Aorta (tissue), 5 donors: ENCODE data around the gene PTGFRN. TPM values are rescaled to one million over a fixed set of nuclear protein-coding genes. Genes with fewer than 3 reads are reported as not detected.
A peak's percentile ranks its signal among the peaks of the same experiment; 100 is the strongest.

Experiments used
- ATAC-seq: fragments of 200-7000 bp; cut with Tn5 transposase; one replicate; pipeline ENCODE4 v1.9.1; 2022; ENCODE audit warnings: moderate library complexity; ENCODE audit not compliant: low FRiP score
- DNase-seq, 2 donors: peaks; one replicate each; pipeline ENCODE4 v3.0.0-alpha.2; 2020
- H3K27ac ChIP-seq, 2 donors: one replicate each; pipeline ENCODE4 v1.5.1; 2013; ENCODE audit warnings: low read length in 2 of 2, mild to moderate bottlenecking in 2 of 2, moderate library complexity in 2 of 2, control low read depth in 1 of 2, inconsistent platforms in 1 of 2, low read depth in 1 of 2
- H3K27me3 ChIP-seq, 2 donors: one replicate each; pipeline ENCODE4 v1.6.1; 2013; ENCODE audit warnings: control low read depth in 1 of 2, low read length in 1 of 2, mild to moderate bottlenecking in 1 of 2, moderate library complexity in 1 of 2; ENCODE audit not compliant: insufficient read depth in 2 of 2, control insufficient read depth in 1 of 2
- H3K36me3 ChIP-seq, 2 donors: one replicate each; pipeline ENCODE4 v1.6.1; 2013; ENCODE audit warnings: control low read depth in 1 of 2, low read length in 1 of 2, mild to moderate bottlenecking in 1 of 2; ENCODE audit not compliant: insufficient read depth in 2 of 2, control insufficient read depth in 1 of 2
- H3K4me1 ChIP-seq, 2 donors: one replicate each; pipeline ENCODE4 v1.6.1; 2013; ENCODE audit warnings: low read length in 2 of 2, control low read depth in 1 of 2, mild to moderate bottlenecking in 1 of 2, moderate library complexity in 1 of 2; ENCODE audit not compliant: insufficient read depth in 2 of 2, control insufficient read depth in 1 of 2
- H3K4me3 ChIP-seq, 2 donors: one replicate each; pipeline ENCODE4 v1.5.1; 2013; ENCODE audit warnings: low read length in 2 of 2, control low read depth in 1 of 2, mild to moderate bottlenecking in 1 of 2
- H3K9me3 ChIP-seq: one replicate; pipeline ENCODE4 v1.6.1; 2013; ENCODE audit warnings: mild to moderate bottlenecking, low read length; ENCODE audit not compliant: control insufficient read depth
- WGBS, 2 donors: extraction: QIAGEN DNeasy Blood & Tissue Kit; methylation state at CpG; one replicate each; pipeline ENCODE4 v1.1.7; 2013; 5-methylcytosine and 5-hydroxymethylcytosine counted together
- intact Hi-C, 2 donors: fragments of 100-400 bp; cut with DNase I; formaldehyde crosslinking; loops; one replicate each; pipeline versions ENCODE4 v1.14.2 to v1.15.0; 2022
- polyA plus RNA-seq, 2 donors: library from polyadenylated mRNA; stranded (reverse); fragments of 200-250 nt; gene quantifications; one replicate each; pipeline ENCODE4 v1.2.3, GENCODE V29; 2013
- total RNA-seq, 2 donors: library from RNA; stranded (reverse); fragmentation: NEBNext Ultra II Directional; extraction: Animal tissue kit (Norgen Biotek cat#: 25700); gene quantifications; one replicate each; pipeline ENCODE4 v1.2.1, GENCODE V29; 2021
- donor health status: healthy with polysubstance abuse.
- donor health status: Bipolar disorder and iron deficiency.
- donor health status: DM: no; HTN: no; CAD: no.
- donor health status: DM: no; HTN: no; CAD: no.
- donor health status: DM: yes; HTN: yes; CAD: no.

The PTGFRN gene
- total and polyA plus RNA-seq, 4 donors: 3.8 to 75.0 (median 22.5) TPM

- intact Hi-C loops: loop anchor here in 1 of 2 donors (10.0 kb wide), 1 partner anchor 138 kb away; no protein-coding TSS in a partner anchor
- no peak for DNase-seq
- Histone ChIP-seq H3K4me3 (no peak overlapping the region), H3K27ac (no peak overlapping the region), H3K4me1 (peaks cover 0 to 3% of the 10 kb centered on the region in 2 donors), H3K36me3 (no peaks in the 10 kb centered on the region), H3K27me3 (no peaks in the 10 kb centered on the region), H3K9me3 (no peaks in the 10 kb centered on the region)
- ATAC-seq: peak; percentile 45
- 88 to 89% methylated on average over 14 of the region's 14 CpGs for WGBS, 2 donors
These were observed 7.1 kb downstream of the PTGFRN start for GRCh38 chr1:116916533-116917445.

GRCh38 chr1:116918714-116919357 lies 9.1 kb downstream of the PTGFRN start:
- H3K27me3 ChIP-seq: no peaks in the 10 kb centered on the region
- WGBS, 2 donors: 91 to 93% methylated on average over 5 of the region's 5 CpGs
- no peaks in the 10 kb centered on the region for H3K9me3 ChIP-seq
- DNase-seq (no peak), ATAC-seq (no peak)
- peaks cover 0 to 3% of the 10 kb centered on the region in 2 donors for H3K4me1 ChIP-seq
- no peak overlapping the region for H3K27ac ChIP-seq
- intact Hi-C loops: loop anchor here in 1 of 2 donors (10.0 kb wide), 1 partner anchor 136 kb away; no protein-coding TSS in a partner anchor
- no peak overlapping the region for H3K4me3 ChIP-seq
- no peaks in the 10 kb centered on the region for H3K36me3 ChIP-seq

GRCh38 chr1:116919802-116920201 lies 10.1 kb downstream of the PTGFRN start:
- Histone ChIP-seq H3K36me3 (no peaks in the 10 kb centered on the region), H3K4me3 (no peak overlapping the region), H3K27ac (no peak overlapping the region), H3K9me3 (no peaks in the 10 kb centered on the region), H3K27me3 (no peaks in the 10 kb centered on the region), H3K4me1 (peaks cover 0 to 3% of the 10 kb centered on the region in 2 donors)
- 94 to 96% methylated on average over 2 of the region's 2 CpGs for WGBS, 2 donors
- ATAC-seq: no peak
- no peak for DNase-seq
- intact Hi-C loops: loop anchor here in 1 of 2 donors (10.0 kb wide), 1 partner anchor 135 kb away; no protein-coding TSS in a partner anchor

GRCh38 chr1:116920211-116920610 lies 10.5 kb downstream of the PTGFRN start:
- Histone ChIP-seq H3K36me3 (no peaks in the 10 kb centered on the region), H3K4me3 (no peak overlapping the region), H3K9me3 (no peaks in the 10 kb centered on the region), H3K4me1 (peaks cover 0 to 3% of the 10 kb centered on the region in 2 donors), H3K27me3 (no peaks in the 10 kb centered on the region), H3K27ac (no peak overlapping the region)
- ATAC-seq: no peak
- intact Hi-C loops: no loop called here
- 95 to 97% methylated on average over 1 of the region's 1 CpG for WGBS, 2 donors
- DNase-seq: no peak

- Histone ChIP-seq H3K27ac (no peak overlapping the region), H3K4me3 (no peak overlapping the region), H3K4me1 (peaks cover 0 to 2% of the 10 kb centered on the region in 2 donors), H3K27me3 (no peaks in the 10 kb centered on the region), H3K9me3 (no peaks in the 10 kb centered on the region), H3K36me3 (no peaks in the 10 kb centered on the region)
- ATAC-seq: no peak
- intact Hi-C loops: no loop called here
- WGBS, 2 donors: 82% methylated on average over 6 of the region's 6 CpGs
- no peak for DNase-seq
These were observed 11.7 kb downstream of the PTGFRN start for GRCh38 chr1:116921301-116921885.

- Histone ChIP-seq H3K27ac (no peak overlapping the region), H3K36me3 (no peaks in the 10 kb centered on the region), H3K9me3 (no peaks in the 10 kb centered on the region), H3K4me1 (no peaks in the 10 kb centered on the region), H3K4me3 (no peak overlapping the region), H3K27me3 (no peaks in the 10 kb centered on the region)
- DNase-seq (no peak), ATAC-seq (no peak)
- intact Hi-C loops: no loop called here
- 92 to 95% methylated on average over 5 of the region's 5 CpGs for WGBS, 2 donors
These were observed 12.2 kb downstream of the PTGFRN start for GRCh38 chr1:116921937-116922336.

- 64 to 65% methylated on average over 8 of the region's 8 CpGs for WGBS, 2 donors
- no peak for ATAC-seq
- H3K27me3 ChIP-seq: no peaks in the 10 kb centered on the region
These were observed 13.7 kb downstream of the PTGFRN start for GRCh38 chr1:116923421-116923820.

GRCh38 chr1:116927049-116927798 lies 17.5 kb downstream of the PTGFRN start:
- Histone ChIP-seq H3K27me3 (no peaks in the 10 kb centered on the region), H3K36me3 (no peaks in the 10 kb centered on the region), H3K27ac (no peak overlapping the region), H3K9me3 (no peaks in the 10 kb centered on the region), H3K4me3 (no peak overlapping the region), H3K4me1 (no peaks in the 10 kb centered on the region)
- WGBS, 2 donors: 93 to 95% methylated on average over 6 of the region's 6 CpGs
- no peak for DNase-seq
- ATAC-seq: no peak
- intact Hi-C loops: no loop called here

More at GRCh38 chr1:116923421-116923820, 13.7 kb downstream of the PTGFRN start:
- no peaks in the 10 kb centered on the region for H3K9me3 ChIP-seq
- no peak overlapping the region for H3K27ac ChIP-seq
- intact Hi-C loops: no loop called here
- H3K4me1 ChIP-seq: no peaks in the 10 kb centered on the region
- no peaks in the 10 kb centered on the region for H3K36me3 ChIP-seq
- H3K4me3 ChIP-seq: no peak overlapping the region
- no peak for DNase-seq
